Adrenal gland (tissue), 12 donors: ENCODE data around the gene CTXND2. TPM values are rescaled to one million over a fixed set of nuclear protein-coding genes. Genes with fewer than 3 reads are reported as not detected.

Source experiments
- DNase-seq, 7 donors: peaks; one replicate each; pipeline ENCODE4 v3.0.0-alpha.2; 2019 to 2020
- H3K27ac ChIP-seq, 5 donors: fragments of 200-600 bp; sonication (generic) in 4 of 5; 1 replicate in 3 of 5; 2 replicates in 2 of 5; pipeline versions ENCODE4 v1.5.1 to v1.8.0; 2016 to 2020; ENCODE audit warnings: mild to moderate bottlenecking in 1 of 5
- H3K27me3 ChIP-seq: fragments of 200-600 bp; 2 replicates; pipeline ENCODE4 v1.8.0; 2021
- H3K36me3 ChIP-seq, 2 donors: fragments of 200-600 bp; replicated peaks in 1 of 2; 1 replicate in 1 of 2; 2 replicates in 1 of 2; pipeline versions ENCODE4 v1.5.1 to v1.8.0; 2018 to 2022
- H3K4me1 ChIP-seq, 2 donors: fragments of 200-600 bp; replicated peaks in 1 of 2; 1 replicate in 1 of 2; 2 replicates in 1 of 2; pipeline versions ENCODE4 v1.5.1 to v1.8.0; 2018 to 2021
- H3K4me3 ChIP-seq, 4 donors: fragments of 200-600 bp; sonication (generic) in 3 of 4; one replicate each; pipeline ENCODE4 v1.5.1; 2016 to 2018
- H3K9me3 ChIP-seq, 3 donors: fragments of 200-600 bp; sonication (generic) in 1 of 3; replicated peaks in 1 of 3; 1 replicate in 2 of 3; 2 replicates in 1 of 3; pipeline versions ENCODE4 v1.5.1 to v1.8.0; 2016 to 2021
- POLR2A ChIP-seq, 2 donors: fragments of 450-650 bp; IDR thresholded peaks; one replicate each; pipeline ENCODE4 v1.6.1; 2017; ENCODE audit warnings: antibody characterized with exemption in 2 of 2, mild to moderate bottlenecking in 2 of 2, moderate library complexity in 1 of 2
- WGBS, 4 donors: extraction: QIAGEN DNeasy Blood & Tissue Kit in 2 of 4; methylation state at CpG; one replicate each; pipeline versions ENCODE4 v1.1.5 to v1.1.7; 2013 to 2017; 5-methylcytosine and 5-hydroxymethylcytosine counted together
- intact Hi-C, 2 donors: fragments of 100-400 bp; cut with DNase I; formaldehyde crosslinking; loops; one replicate each; pipeline versions ENCODE4 v1.14.1 to v1.15.0; 2022 to 2023
- polyA plus RNA-seq, 3 donors: library from polyadenylated mRNA; stranded (reverse); fragments of 200-250 nt in 2 of 3; fragments of 350-450 nt in 1 of 3; fragmentation: Illumina TruSeq in 1 of 3; extraction: RNeasy Lipid Tissue Mini Kit (QIAGEN cat#74804) in 1 of 3; gene quantifications; one replicate each; pipeline ENCODE4 v1.2.3, GENCODE V29; 2013 to 2014
- total RNA-seq, 9 donors: library from RNA; depleted of rRNA in 4 of 9; stranded (reverse); fragments of >200 nt in 4 of 9; fragments of 120-200 nt in 1 of 9; fragmentation: NEBNext Ultra II Directional in 1 of 9; extraction: Animal tissue kit (Norgen Biotek cat#: 25700) in 1 of 9; gene quantifications; one replicate each; pipeline versions ENCODE4 v1.1.0 to v1.2.4, GENCODE V29; 2013 to 2023
- TF ChIP-seq, protein P1 (sequence below), 6 experiments: fragments of 450-650 bp in 4 of 6; fragments of 200-600 bp in 2 of 6; sonication (generic) in 1 of 6; IDR thresholded peaks; 1 replicate in 5 of 6; 2 replicates in 1 of 6; pipeline versions ENCODE4 v1.5.1 to v1.8.0; 2016 to 2021; ENCODE audit warnings: antibody characterized with exemption in 6 of 6, mild to moderate bottlenecking in 2 of 6, moderate library complexity in 1 of 6
- donor health status: healthy with polysubstance abuse.
- donor health status: Bipolar disorder and iron deficiency.
- donor health status: DM: yes; HTN: yes; CAD: no.
- donor health status: DM: no; HTN: no; CAD: no.
- donor health status: DM: no; HTN: no; CAD: no.
- donor health status: DM: yes; HTN: yes; CAD: no.

CTXND2 gene
- total and polyA plus RNA-seq, 12 donors, result not detected

DNA sequence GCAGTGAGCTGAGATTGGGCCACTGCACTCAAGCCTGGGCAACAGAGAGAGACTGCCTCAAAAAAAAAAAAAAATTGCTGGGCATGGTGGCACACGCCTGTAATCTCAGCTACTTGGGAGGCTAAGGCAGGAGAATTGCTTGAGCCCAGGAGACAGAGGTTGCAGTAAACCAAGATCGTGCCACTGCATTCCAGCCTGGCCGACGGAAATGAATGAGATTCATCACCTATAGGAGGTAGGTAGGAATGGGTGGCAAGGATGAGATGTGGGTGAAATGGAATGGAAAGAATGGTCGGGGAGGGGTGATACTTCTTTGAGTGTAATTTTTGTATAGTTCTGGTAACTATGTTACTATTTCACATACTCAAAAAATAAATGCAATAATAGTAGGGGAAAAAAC, 15.4 kb downstream of the CTXND2 start:
- TF ChIP-seq, protein P1, sequence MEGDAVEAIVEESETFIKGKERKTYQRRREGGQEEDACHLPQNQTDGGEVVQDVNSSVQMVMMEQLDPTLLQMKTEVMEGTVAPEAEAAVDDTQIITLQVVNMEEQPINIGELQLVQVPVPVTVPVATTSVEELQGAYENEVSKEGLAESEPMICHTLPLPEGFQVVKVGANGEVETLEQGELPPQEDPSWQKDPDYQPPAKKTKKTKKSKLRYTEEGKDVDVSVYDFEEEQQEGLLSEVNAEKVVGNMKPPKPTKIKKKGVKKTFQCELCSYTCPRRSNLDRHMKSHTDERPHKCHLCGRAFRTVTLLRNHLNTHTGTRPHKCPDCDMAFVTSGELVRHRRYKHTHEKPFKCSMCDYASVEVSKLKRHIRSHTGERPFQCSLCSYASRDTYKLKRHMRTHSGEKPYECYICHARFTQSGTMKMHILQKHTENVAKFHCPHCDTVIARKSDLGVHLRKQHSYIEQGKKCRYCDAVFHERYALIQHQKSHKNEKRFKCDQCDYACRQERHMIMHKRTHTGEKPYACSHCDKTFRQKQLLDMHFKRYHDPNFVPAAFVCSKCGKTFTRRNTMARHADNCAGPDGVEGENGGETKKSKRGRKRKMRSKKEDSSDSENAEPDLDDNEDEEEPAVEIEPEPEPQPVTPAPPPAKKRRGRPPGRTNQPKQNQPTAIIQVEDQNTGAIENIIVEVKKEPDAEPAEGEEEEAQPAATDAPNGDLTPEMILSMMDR (IDR thresholded peaks at IDR 0.05), result no peak
- TF ChIP-seq POLR2A (IDR thresholded peaks at IDR 0.05), result no peak
- intact Hi-C loops, result no loop called here
- Histone ChIP-seq H3K4me3 (no peak overlapping the region), H3K9me3 (no peaks in the 10 kb centered on the region), H3K27me3 (no peaks in the 10 kb centered on the region), H3K27ac (no peak overlapping the region), H3K4me1 (no peaks in the 10 kb centered on the region), H3K36me3 (no peaks in the 10 kb centered on the region)
- no peak for DNase-seq
- WGBS, 4 donors, result 88 to 93% (median 92%) methylated on average over 5 of the region's 5 CpGs

DNA sequence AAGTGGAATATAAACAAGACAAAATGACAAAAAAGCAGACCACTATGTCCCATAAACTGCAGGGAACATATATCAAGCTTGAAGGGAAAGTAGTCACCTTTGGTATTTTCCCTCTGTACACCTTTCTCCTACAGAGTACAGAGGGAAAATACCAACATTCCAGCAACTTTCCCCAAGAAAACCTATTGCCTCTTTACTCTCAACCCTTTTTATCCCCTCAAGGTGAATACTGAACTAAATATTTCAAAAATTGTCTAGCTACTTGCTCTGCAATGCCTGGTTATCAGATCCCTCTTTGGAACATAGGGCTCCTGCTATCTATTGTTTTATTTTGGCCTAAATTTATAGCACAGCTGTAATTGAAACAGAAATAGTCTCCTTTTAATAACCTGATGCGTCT, 15.8 kb downstream of the CTXND2 start:
- 53 to 74% (median 68%) methylated on average over 1 of the region's 1 CpG for WGBS, 4 donors
- intact Hi-C loops, result no loop called here
- no peaks in the 10 kb centered on the region for H3K9me3 ChIP-seq
- H3K27ac ChIP-seq, result no peak overlapping the region
- TF ChIP-seq POLR2A (IDR thresholded peaks at IDR 0.05), result no peak
- TF ChIP-seq, protein P1 (IDR thresholded peaks at IDR 0.05), result no peak
- no peak overlapping the region for H3K4me3 ChIP-seq
- H3K4me1 ChIP-seq, result no peaks in the 10 kb centered on the region
- no peak for DNase-seq
- no peaks in the 10 kb centered on the region for H3K27me3 ChIP-seq
- H3K36me3 ChIP-seq, result no peaks in the 10 kb centered on the region

DNA sequence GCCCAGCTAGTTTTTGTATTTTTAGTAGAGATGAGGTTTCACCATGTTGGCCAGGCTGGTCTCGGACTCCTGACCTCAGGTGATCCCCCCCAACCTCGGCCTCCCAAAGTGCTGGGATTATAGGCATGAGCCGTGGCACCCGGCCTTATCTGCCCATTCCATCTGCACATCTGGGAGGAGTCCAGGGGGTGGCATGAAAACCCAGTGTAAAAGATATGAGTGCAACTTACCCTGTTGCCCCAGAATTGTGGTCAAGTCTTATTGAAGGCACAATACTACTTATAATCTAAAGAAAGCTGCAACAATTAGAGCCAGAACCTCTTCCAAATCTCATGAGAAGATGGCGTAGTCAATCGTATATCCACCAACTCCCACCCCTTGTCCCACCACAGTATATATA, 18.4 kb downstream of the CTXND2 start:
- no peaks in the 10 kb centered on the region for H3K9me3 ChIP-seq
- no peak for TF ChIP-seq POLR2A (IDR thresholded peaks at IDR 0.05)
- TF ChIP-seq, protein P1 (IDR thresholded peaks at IDR 0.05), result no peak
- no peaks in the 10 kb centered on the region for H3K27me3 ChIP-seq
- intact Hi-C loops, result no loop called here
- no peak overlapping the region for H3K27ac ChIP-seq
- no peak overlapping the region for H3K4me3 ChIP-seq
- no peaks in the 10 kb centered on the region for H3K4me1 ChIP-seq
- no peaks in the 10 kb centered on the region for H3K36me3 ChIP-seq
- WGBS, 4 donors, result 92 to 98% (median 96%) methylated on average over 6 of the region's 6 CpGs
- no peak for DNase-seq

DNA sequence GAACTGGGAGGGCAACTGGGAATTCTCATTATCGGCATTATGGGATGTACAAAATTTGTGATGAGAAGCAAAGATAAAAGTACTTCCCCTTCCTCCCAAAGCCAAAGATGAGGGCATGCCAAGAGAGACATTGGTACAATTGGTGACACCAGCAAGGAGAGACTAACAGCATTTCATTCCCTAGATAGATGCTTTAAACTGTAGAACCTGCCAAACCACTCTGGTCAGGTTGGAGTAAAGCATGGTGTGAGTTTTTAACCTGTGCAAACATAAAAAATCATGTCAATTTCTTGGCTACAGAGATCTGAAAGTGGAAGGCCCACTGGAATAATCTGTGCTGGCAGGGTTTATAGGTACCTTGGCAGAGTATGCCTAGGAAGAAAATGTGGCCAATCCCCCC, 19.4 kb downstream of the CTXND2 start:
- H3K9me3 ChIP-seq, result no peaks in the 10 kb centered on the region
- H3K4me1 ChIP-seq, result no peaks in the 10 kb centered on the region
- no peak for DNase-seq
- H3K36me3 ChIP-seq, result no peaks in the 10 kb centered on the region
- H3K4me3 ChIP-seq, result no peak overlapping the region
- 88 to 95% (median 90%) methylated on average over 1 of the region's 1 CpG for WGBS, 4 donors
- intact Hi-C loops, result no loop called here
- H3K27ac ChIP-seq, result no peak overlapping the region
- TF ChIP-seq, protein P1 (IDR thresholded peaks at IDR 0.05), result no peak
- no peak for TF ChIP-seq POLR2A (IDR thresholded peaks at IDR 0.05)
- H3K27me3 ChIP-seq, result no peaks in the 10 kb centered on the region
